Measurements from ENCODE around the gene UCN3. TPM values are rescaled to one million over a fixed set of nuclear protein-coding genes. Genes with fewer than 3 reads are reported as not detected.

UCN3 gene
- total RNA-seq, 1 donor from 2014 or later: not detected

- Histone ChIP-seq H3K27ac (peak overlapping the region; percentile 72), H3K27me3 (no peaks in the 10 kb centered on the region), H3K4me1 (peaks cover 10% of the 10 kb centered on the region), H3K4me3 (peak overlapping the region; percentile 62 to 74), H3K36me3 (no peaks in the 10 kb centered on the region), H3K9me3 (no peaks in the 10 kb centered on the region)
- intact Hi-C loops (cut with DNase I): no loop called here
- no peak for DNase-seq (ENCODE audit: extremely low spot score in 2 of 2)
- no peak for TF ChIP-seq POLR2AphosphoS5 (IDR thresholded peaks at IDR 0.05; ENCODE audit: insufficient read depth in 1 of 2, low read depth in 1 of 2)
- no peak for TF ChIP-seq POLR2A (IDR thresholded peaks at IDR 0.05)
- no peak for TF ChIP-seq CTCF (IDR thresholded peaks at IDR 0.05)
These were observed 48.5 kb downstream of the UCN3 start for GRCh38 chr10:5413012-5413938.

DNA sequence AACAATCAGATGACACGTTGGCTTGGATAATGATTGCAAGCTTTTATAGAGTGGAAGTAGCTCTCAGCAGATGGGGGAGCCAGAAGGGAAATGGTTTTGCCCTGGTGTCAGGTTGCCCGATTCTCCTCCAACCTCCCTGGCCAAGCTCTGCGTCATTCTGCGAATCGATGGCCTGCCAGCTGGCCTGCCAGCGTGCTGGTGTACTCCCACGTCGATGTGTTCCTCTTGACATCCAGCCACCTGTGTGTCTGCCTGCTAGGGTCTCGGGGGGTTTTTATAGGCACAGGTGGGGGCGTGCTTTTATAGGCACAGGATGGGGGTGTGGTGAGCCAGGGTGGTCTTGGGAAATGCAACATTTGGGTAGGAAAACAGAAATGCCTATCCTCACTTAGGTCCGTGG lies 52.2 kb downstream of the UCN3 start:
- no peak overlapping the region for H3K4me3 ChIP-seq
- no peak for DNase-seq (ENCODE audit: extremely low spot score in 2 of 2)
- intact Hi-C loops (cut with DNase I): no loop called here
- H3K4me1 ChIP-seq: peaks cover 10% of the 10 kb centered on the region
- no peak overlapping the region for H3K27ac ChIP-seq
- no peaks in the 10 kb centered on the region for H3K36me3 ChIP-seq
- no peaks in the 10 kb centered on the region for H3K9me3 ChIP-seq
- H3K27me3 ChIP-seq: no peaks in the 10 kb centered on the region
- TF ChIP-seq POLR2A (IDR thresholded peaks at IDR 0.05) (no peak), CTCF (IDR thresholded peaks at IDR 0.05) (no peak), POLR2AphosphoS5 (IDR thresholded peaks at IDR 0.05; ENCODE audit: insufficient read depth in 1 of 2, low read depth in 1 of 2) (no peak)

GRCh38 chr10:5418584-5418983 lies 53.8 kb downstream of the UCN3 start:
- H3K27me3 ChIP-seq: no peaks in the 10 kb centered on the region
- TF ChIP-seq POLR2A (IDR thresholded peaks at IDR 0.05) (no peak), POLR2AphosphoS5 (IDR thresholded peaks at IDR 0.05; ENCODE audit: insufficient read depth in 1 of 2, low read depth in 1 of 2) (no peak), CTCF (IDR thresholded peaks at IDR 0.05) (no peak)
- no peaks in the 10 kb centered on the region for H3K9me3 ChIP-seq
- intact Hi-C loops (cut with DNase I): no loop called here
- H3K4me3 ChIP-seq: no peak overlapping the region
- no peaks in the 10 kb centered on the region for H3K36me3 ChIP-seq
- no peak for DNase-seq (ENCODE audit: extremely low spot score in 2 of 2)
- no peak overlapping the region for H3K27ac ChIP-seq
- peaks cover 3% of the 10 kb centered on the region for H3K4me1 ChIP-seq

DNA sequence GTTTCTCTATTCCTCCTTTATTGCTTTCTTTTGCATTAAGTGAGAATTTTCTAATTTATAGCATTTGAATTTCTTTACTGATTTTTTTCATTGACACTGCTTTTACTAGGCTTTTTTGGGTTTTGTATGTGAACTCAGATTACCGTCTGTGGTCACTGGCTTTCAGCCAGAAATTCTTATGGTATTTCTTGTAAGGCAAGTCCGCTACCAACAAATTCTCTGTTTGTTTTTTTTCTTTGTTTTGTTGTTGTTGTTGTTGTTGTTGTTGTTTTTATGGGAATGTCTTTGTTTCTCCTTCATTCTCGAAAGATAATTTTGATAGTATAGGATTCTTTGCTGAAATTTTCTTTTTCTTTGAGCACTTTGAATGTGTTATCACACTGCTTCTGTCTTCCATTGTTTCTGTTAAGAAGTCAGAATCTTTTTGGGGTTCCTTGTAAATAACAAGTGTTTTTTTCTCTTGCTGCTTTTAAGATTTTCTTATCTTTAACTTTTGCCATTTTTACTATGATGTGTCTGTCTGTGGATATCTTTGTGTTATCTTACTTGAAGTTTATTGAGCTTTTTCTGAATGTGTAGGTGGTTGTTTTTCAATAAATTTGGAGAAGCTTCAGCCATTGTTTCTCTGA lies 54.8 kb downstream of the UCN3 start:
- no peak overlapping the region for H3K4me3 ChIP-seq
- intact Hi-C loops (cut with DNase I): no loop called here
- no peak for DNase-seq (ENCODE audit: extremely low spot score in 2 of 2)
- no peak for TF ChIP-seq POLR2AphosphoS5 (IDR thresholded peaks at IDR 0.05; ENCODE audit: insufficient read depth in 1 of 2, low read depth in 1 of 2)
- no peak for TF ChIP-seq POLR2A (IDR thresholded peaks at IDR 0.05)
- TF ChIP-seq CTCF (IDR thresholded peaks at IDR 0.05): no peak
- no peaks in the 10 kb centered on the region for H3K9me3 ChIP-seq
- no peaks in the 10 kb centered on the region for H3K27me3 ChIP-seq
- no peak overlapping the region for H3K27ac ChIP-seq
- H3K4me1 ChIP-seq: no peaks in the 10 kb centered on the region
- H3K36me3 ChIP-seq: no peaks in the 10 kb centered on the region

DNA sequence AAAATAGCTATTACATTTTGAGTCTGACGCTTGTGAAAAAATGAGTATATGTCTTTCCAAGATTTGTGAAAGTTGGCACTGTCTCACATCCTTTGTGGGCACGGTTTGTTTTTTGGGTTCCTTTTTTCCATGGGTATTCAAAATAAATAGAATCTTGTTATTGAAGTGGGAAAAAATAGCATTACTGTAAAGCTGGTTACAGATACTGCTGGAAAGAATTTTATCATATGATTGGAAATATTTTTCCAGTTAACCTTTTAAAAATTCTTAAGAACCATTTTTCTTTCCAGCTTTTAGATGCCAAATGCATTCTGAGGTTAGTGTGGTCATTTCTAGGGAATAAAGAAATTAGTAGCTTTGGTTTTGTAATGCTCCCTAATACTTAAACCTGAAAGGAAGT lies 59.0 kb downstream of the UCN3 start:
- Histone ChIP-seq H3K9me3 (no peaks in the 10 kb centered on the region), H3K4me1 (no peaks in the 10 kb centered on the region), H3K36me3 (no peaks in the 10 kb centered on the region), H3K4me3 (no peak overlapping the region), H3K27ac (no peak overlapping the region), H3K27me3 (no peaks in the 10 kb centered on the region)
- DNase-seq (ENCODE audit: extremely low spot score in 2 of 2): no peak
- intact Hi-C loops (cut with DNase I): no loop called here
- TF ChIP-seq POLR2A (IDR thresholded peaks at IDR 0.05) (no peak), CTCF (IDR thresholded peaks at IDR 0.05) (no peak), POLR2AphosphoS5 (IDR thresholded peaks at IDR 0.05; ENCODE audit: insufficient read depth in 1 of 2, low read depth in 1 of 2) (no peak)

Data from vagina (tissue), 2 donors.